ENCODE measurements around the gene IL3.

The IL3 gene

GRCh38 chr5:132021654-132022053 lies 38.8 kb upstream of the IL3 start:
- DNase-seq (ENCODE audit: low read depth), result no peak
- TF ChIP-seq CTCF (IDR thresholded peaks at IDR 0.05; ENCODE audit: insufficient read depth, low read depth, low read length, missing control alignments), result no peak

GRCh38 chr5:132022737-132023136 lies 37.7 kb upstream of the IL3 start:
- no peak overlapping the region for H3K4me3 ChIP-seq (ENCODE audit: low read depth, low read length)
- no peak for DNase-seq (ENCODE audit: low read depth)
- no peak for TF ChIP-seq CTCF (IDR thresholded peaks at IDR 0.05; ENCODE audit: insufficient read depth, low read depth, low read length, missing control alignments)

More at GRCh38 chr5:132021654-132022053, 38.8 kb upstream of the IL3 start:
- H3K4me3 ChIP-seq (ENCODE audit: low read depth, low read length), result no peak overlapping the region

GRCh38 chr5:132023258-132024116 lies 37.0 kb upstream of the IL3 start:
- H3K4me3 ChIP-seq (ENCODE audit: low read depth, low read length), result no peak overlapping the region
- TF ChIP-seq CTCF (IDR thresholded peaks at IDR 0.05; ENCODE audit: insufficient read depth, low read depth, low read length, missing control alignments), result no peak
- DNase-seq (ENCODE audit: low read depth), result no peak

GRCh38 chr5:132024117-132024435 lies 36.4 kb upstream of the IL3 start:
- no peak for TF ChIP-seq CTCF (IDR thresholded peaks at IDR 0.05; ENCODE audit: insufficient read depth, low read depth, low read length, missing control alignments)
- no peak overlapping the region for H3K4me3 ChIP-seq (ENCODE audit: low read depth, low read length)
- no peak for DNase-seq (ENCODE audit: low read depth)

GRCh38 chr5:132024789-132025402 lies 35.6 kb upstream of the IL3 start:
- H3K4me3 ChIP-seq (ENCODE audit: low read depth, low read length), result no peak overlapping the region
- no peak for TF ChIP-seq CTCF (IDR thresholded peaks at IDR 0.05; ENCODE audit: insufficient read depth, low read depth, low read length, missing control alignments)
- DNase-seq (ENCODE audit: low read depth), result no peak

- no peak overlapping the region for H3K4me3 ChIP-seq (ENCODE audit: low read depth, low read length)
- TF ChIP-seq CTCF (IDR thresholded peaks at IDR 0.05; ENCODE audit: insufficient read depth, low read depth, low read length, missing control alignments), result no peak
- no peak for DNase-seq (ENCODE audit: low read depth)
Measured at GRCh38 chr5:132025403-132025971, 35.0 kb upstream of the IL3 start.
